BLaER1 (cell line): ENCODE measurements around the gene KCTD20.
A peak's percentile ranks its signal among the peaks of the same experiment; 100 is the strongest.

Experiments used
- H3K27ac ChIP-seq: shearing (Covaris generic); formaldehyde crosslinking; 2 replicates; pipeline ENCODE4 v1.8.1; 2022
- H3K27me3 ChIP-seq: shearing (Covaris generic); formaldehyde crosslinking; 2 replicates; pipeline ENCODE4 v1.8.1; 2022
- H3K36me3 ChIP-seq: shearing (Covaris generic); formaldehyde crosslinking; 2 replicates; pipeline ENCODE4 v1.8.1; 2022
- H3K4me1 ChIP-seq: shearing (Covaris generic); formaldehyde crosslinking; 2 replicates; pipeline ENCODE4 v1.8.1; 2022
- H3K4me2 ChIP-seq: shearing (Covaris generic); formaldehyde crosslinking; 2 replicates; pipeline ENCODE4 v1.8.1; 2022
- H3K4me3 ChIP-seq: shearing (Covaris generic); formaldehyde crosslinking; 2 replicates; pipeline ENCODE4 v1.8.1; 2022
- H3K9ac ChIP-seq: shearing (Covaris generic); formaldehyde crosslinking; 2 replicates; pipeline ENCODE4 v1.8.1; 2022
- H3K9me3 ChIP-seq: shearing (Covaris generic); formaldehyde crosslinking; 2 replicates; pipeline ENCODE4 v1.8.1; 2022
- H4K20me1 ChIP-seq: shearing (Covaris generic); formaldehyde crosslinking; 2 replicates; pipeline ENCODE4 v1.8.1; 2022
- Cebpa-rat ChIP-seq: shearing (Covaris generic); IDR thresholded peaks from 2 replicates; pipeline ENCODE4 v1.8.1; 2022

The KCTD20 gene

GRCh38 chr6:36523451-36523850 is 80.7 kb downstream of the KCTD20 start:
- no peak overlapping the region for H3K4me2 ChIP-seq
- no peak for TF ChIP-seq Cebpa-rat
- peaks cover 100% of the 10 kb centered on the region for H4K20me1 ChIP-seq
- no peak overlapping the region for H3K4me3 ChIP-seq
- no peak overlapping the region for H3K27ac ChIP-seq
- peaks cover 30% of the 10 kb centered on the region for H3K4me1 ChIP-seq
- no peak overlapping the region for H3K9ac ChIP-seq
- no peaks in the 10 kb centered on the region for H3K9me3 ChIP-seq
- peaks cover 98% of the 10 kb centered on the region for H3K36me3 ChIP-seq
- H3K27me3 ChIP-seq, result no peaks in the 10 kb centered on the region

- no peak overlapping the region for H3K27ac ChIP-seq
- H3K27me3 ChIP-seq, result no peaks in the 10 kb centered on the region
- H4K20me1 ChIP-seq, result peaks cover 100% of the 10 kb centered on the region
- H3K4me1 ChIP-seq, result peaks cover 35% of the 10 kb centered on the region
- no peak for TF ChIP-seq Cebpa-rat
- no peak overlapping the region for H3K9ac ChIP-seq
- H3K36me3 ChIP-seq, result peaks cover 98% of the 10 kb centered on the region
- H3K9me3 ChIP-seq, result no peaks in the 10 kb centered on the region
- H3K4me3 ChIP-seq, result no peak overlapping the region
- H3K4me2 ChIP-seq, result no peak overlapping the region
These were observed 81.2 kb downstream of the KCTD20 start for GRCh38 chr6:36523936-36524499.

- no peak for TF ChIP-seq Cebpa-rat
- no peak overlapping the region for H3K9ac ChIP-seq
- peaks cover 98% of the 10 kb centered on the region for H3K36me3 ChIP-seq
- H3K4me2 ChIP-seq, result no peak overlapping the region
- no peak overlapping the region for H3K27ac ChIP-seq
- peaks cover 44% of the 10 kb centered on the region for H3K4me1 ChIP-seq
- no peaks in the 10 kb centered on the region for H3K9me3 ChIP-seq
- H4K20me1 ChIP-seq, result peaks cover 100% of the 10 kb centered on the region
- H3K27me3 ChIP-seq, result no peaks in the 10 kb centered on the region
- no peak overlapping the region for H3K4me3 ChIP-seq
These were observed 82.1 kb downstream of the KCTD20 start for GRCh38 chr6:36524871-36525270.

GRCh38 chr6:36525346-36525745 is 82.5 kb downstream of the KCTD20 start:
- H4K20me1 ChIP-seq, result peaks cover 100% of the 10 kb centered on the region
- H3K27ac ChIP-seq, result no peak overlapping the region
- H3K4me2 ChIP-seq, result no peak overlapping the region

GRCh38 chr6:36526066-36526465 is 83.3 kb downstream of the KCTD20 start:
- H3K36me3 ChIP-seq, result peaks cover 98% of the 10 kb centered on the region
- peaks cover 55% of the 10 kb centered on the region for H3K4me1 ChIP-seq
- H3K27ac ChIP-seq, result 0 out of 2 replicates have a peak overlapping the region, but pooled peaks have one; percentile 15
- TF ChIP-seq Cebpa-rat, result no peak
- H4K20me1 ChIP-seq, result peaks cover 100% of the 10 kb centered on the region
- H3K4me3 ChIP-seq, result no peak overlapping the region
- H3K27me3 ChIP-seq, result no peaks in the 10 kb centered on the region
- H3K4me2 ChIP-seq, result peak overlapping the region; percentile 50
- H3K9ac ChIP-seq, result no peak overlapping the region
- no peaks in the 10 kb centered on the region for H3K9me3 ChIP-seq

More at GRCh38 chr6:36525346-36525745, 82.5 kb downstream of the KCTD20 start:
- Histone ChIP-seq H3K36me3 (peaks cover 98% of the 10 kb centered on the region), H3K27me3 (no peaks in the 10 kb centered on the region), H3K9me3 (no peaks in the 10 kb centered on the region), H3K4me3 (no peak overlapping the region), H3K4me1 (peaks cover 49% of the 10 kb centered on the region), H3K9ac (no peak overlapping the region)
- no peak for TF ChIP-seq Cebpa-rat

- H3K9ac ChIP-seq, result no peak overlapping the region
These were observed 90.5 kb downstream of the KCTD20 start for GRCh38 chr6:36533321-36533720.

GRCh38 chr6:36536873-36537547 is 94.2 kb downstream of the KCTD20 start:
- peaks cover 40% of the 10 kb centered on the region for H3K4me1 ChIP-seq
- peaks cover 100% of the 10 kb centered on the region for H4K20me1 ChIP-seq
- no peak overlapping the region for H3K4me3 ChIP-seq
- TF ChIP-seq Cebpa-rat, result no peak
- H3K27ac ChIP-seq, result no peak overlapping the region
- H3K4me2 ChIP-seq, result no peak overlapping the region
- no peak overlapping the region for H3K9ac ChIP-seq
- H3K9me3 ChIP-seq, result no peaks in the 10 kb centered on the region
- H3K27me3 ChIP-seq, result no peaks in the 10 kb centered on the region
- peaks cover 100% of the 10 kb centered on the region for H3K36me3 ChIP-seq

More at GRCh38 chr6:36533321-36533720, 90.5 kb downstream of the KCTD20 start:
- H3K4me1 ChIP-seq, result peaks cover 49% of the 10 kb centered on the region
- H3K9me3 ChIP-seq, result no peaks in the 10 kb centered on the region
- H3K36me3 ChIP-seq, result peaks cover 99% of the 10 kb centered on the region
- TF ChIP-seq Cebpa-rat, result no peak
- peaks cover 100% of the 10 kb centered on the region for H4K20me1 ChIP-seq
- no peak overlapping the region for H3K4me3 ChIP-seq
- no peak overlapping the region for H3K27ac ChIP-seq
- H3K4me2 ChIP-seq, result no peak overlapping the region
- no peaks in the 10 kb centered on the region for H3K27me3 ChIP-seq

- Histone ChIP-seq H3K9ac (no peak overlapping the region), H3K4me2 (no peak overlapping the region), H3K27me3 (no peaks in the 10 kb centered on the region), H3K4me3 (no peak overlapping the region), H3K9me3 (no peaks in the 10 kb centered on the region), H3K4me1 (peaks cover 55% of the 10 kb centered on the region), H4K20me1 (peaks cover 100% of the 10 kb centered on the region), H3K36me3 (peaks cover 92% of the 10 kb centered on the region), H3K27ac (no peak overlapping the region)
- no peak for TF ChIP-seq Cebpa-rat
These were observed 97.2 kb downstream of the KCTD20 start for GRCh38 chr6:36539814-36540568.
